Activated naive CD4-positive, alpha-beta T cell treated with anti-CD3 and anti-CD28 coated beads for 36 hours (primary cell): Measurements from ENCODE around the gene TAF4. TPM values are rescaled to one million over a fixed set of nuclear protein-coding genes. Genes with fewer than 3 reads are reported as not detected.

Experiments used
- CTCF ChIA-PET: fragments of 350-600 bp; sonication (Branson Sonifier 250); formaldehyde crosslinking; loops from one replicate; lab custom pipeline; 2021; ENCODE audit warnings: antibody characterized with exemption; lab: Charles Lee
- DNase-seq: peaks from one replicate; pipeline ENCODE4 v3.0.0-alpha.2; 2020
- H3K27ac Mint-ChIP-seq: one replicate; pipeline ENCODE4 v1.8.0; 2021; ENCODE audit warnings: mild to moderate bottlenecking, mixed read lengths
- H3K27me3 Mint-ChIP-seq: one replicate; pipeline ENCODE4 v1.8.0; 2021; ENCODE audit warnings: low read depth, mixed read lengths
- H3K36me3 Mint-ChIP-seq: one replicate; pipeline ENCODE4 v1.8.0; 2021; ENCODE audit warnings: low read depth, mixed read lengths
- H3K4me1 Mint-ChIP-seq: one replicate; pipeline ENCODE4 v1.8.0; 2021; ENCODE audit warnings: low read depth, mixed read lengths
- H3K4me3 Mint-ChIP-seq: one replicate; pipeline ENCODE4 v1.8.0; 2021; ENCODE audit warnings: mild to moderate bottlenecking, moderate library complexity, mixed read lengths
- H3K9me3 Mint-ChIP-seq: one replicate; pipeline ENCODE4 v1.8.0; 2021; ENCODE audit warnings: mixed read lengths
- intact Hi-C: fragments of 100-400 bp; cut with micrococcal nuclease; formaldehyde crosslinking; loops from one replicate; pipeline ENCODE4 v1.15.1; 2023
- total RNA-seq, 2 experiments: library from RNA; stranded (reverse); gene quantifications; one replicate each; pipeline ENCODE4 v1.2.3, GENCODE V29; 2021

The TAF4 gene
- total RNA-seq, 2 experiments from 2014 or later, result 15.0 to 15.4 TPM

DNA sequence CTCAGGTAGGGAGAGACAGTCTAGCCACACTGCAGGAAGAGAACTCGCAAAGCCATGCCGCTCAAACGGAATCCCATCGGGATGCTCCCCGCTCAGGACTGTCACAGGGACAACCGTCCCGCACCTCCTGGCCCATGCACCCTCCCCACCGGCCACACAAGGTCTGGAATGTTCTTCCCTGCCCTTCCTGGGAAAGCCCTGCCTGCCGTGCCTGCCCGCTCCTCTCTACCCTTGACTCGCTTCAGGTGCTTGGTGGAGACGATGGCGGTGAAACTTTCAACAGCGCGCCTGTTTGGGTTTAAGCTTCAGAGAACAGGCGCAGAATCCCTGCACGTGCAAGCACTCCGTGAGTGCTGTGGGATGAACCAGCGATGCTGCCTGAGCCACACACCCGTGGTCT, 20.6 kb downstream of the TAF4 start:
- Mint-ChIP-seq H3K27me3 (no peaks in the 10 kb centered on the region), H3K36me3 (peaks cover 1% of the 10 kb centered on the region), H3K4me1 (peaks cover 28% of the 10 kb centered on the region), H3K9me3 (no peaks in the 10 kb centered on the region), H3K27ac (no peak overlapping the region), H3K4me3 (no peak overlapping the region)
- intact Hi-C loops, result no loop called here
- CTCF ChIA-PET, result interaction anchor here (0.6 kb wide), 1 partner anchor 338 kb away, joined by 3 read pairs; no protein-coding TSS in a partner anchor
- no peak for DNase-seq

DNA sequence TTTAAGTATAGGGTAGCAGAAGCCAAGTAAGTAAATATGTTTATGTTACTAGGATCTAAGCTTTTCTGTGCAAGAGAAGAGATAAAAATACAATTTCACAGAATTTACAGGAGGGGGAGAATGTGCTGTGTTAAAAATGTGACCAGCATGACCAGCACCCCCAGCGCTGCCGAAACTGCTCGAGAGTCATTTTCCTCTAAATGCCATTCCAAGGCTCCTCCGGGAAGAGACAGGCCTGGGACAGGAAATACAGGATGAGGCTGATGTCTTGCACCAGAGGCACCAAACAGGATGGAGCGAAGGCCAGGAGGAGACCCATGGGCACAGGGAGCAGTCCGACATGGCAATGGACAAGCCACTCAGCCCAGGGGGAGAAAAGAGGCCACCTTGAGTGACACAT, 21.1 kb downstream of the TAF4 start:
- Mint-ChIP-seq H3K27me3 (no peaks in the 10 kb centered on the region), H3K4me1 (peaks cover 29% of the 10 kb centered on the region), H3K27ac (no peak overlapping the region), H3K36me3 (peaks cover 2% of the 10 kb centered on the region), H3K4me3 (no peak overlapping the region), H3K9me3 (no peaks in the 10 kb centered on the region)
- intact Hi-C loops, result no loop called here
- DNase-seq, result no peak
- CTCF ChIA-PET, result interaction anchor here (0.6 kb wide), 1 partner anchor 338 kb away, joined by 3 read pairs; no protein-coding TSS in a partner anchor

- Mint-ChIP-seq H3K4me1 (peaks cover 31% of the 10 kb centered on the region), H3K27ac (no peak overlapping the region), H3K27me3 (no peaks in the 10 kb centered on the region), H3K4me3 (no peak overlapping the region), H3K36me3 (peaks cover 2% of the 10 kb centered on the region), H3K9me3 (no peaks in the 10 kb centered on the region)
- intact Hi-C loops, result no loop called here
- DNase-seq, result no peak
- CTCF ChIA-PET, result no interaction called here
Measured at GRCh38 chr20:62043131-62043914, 22.4 kb downstream of the TAF4 start.

DNA sequence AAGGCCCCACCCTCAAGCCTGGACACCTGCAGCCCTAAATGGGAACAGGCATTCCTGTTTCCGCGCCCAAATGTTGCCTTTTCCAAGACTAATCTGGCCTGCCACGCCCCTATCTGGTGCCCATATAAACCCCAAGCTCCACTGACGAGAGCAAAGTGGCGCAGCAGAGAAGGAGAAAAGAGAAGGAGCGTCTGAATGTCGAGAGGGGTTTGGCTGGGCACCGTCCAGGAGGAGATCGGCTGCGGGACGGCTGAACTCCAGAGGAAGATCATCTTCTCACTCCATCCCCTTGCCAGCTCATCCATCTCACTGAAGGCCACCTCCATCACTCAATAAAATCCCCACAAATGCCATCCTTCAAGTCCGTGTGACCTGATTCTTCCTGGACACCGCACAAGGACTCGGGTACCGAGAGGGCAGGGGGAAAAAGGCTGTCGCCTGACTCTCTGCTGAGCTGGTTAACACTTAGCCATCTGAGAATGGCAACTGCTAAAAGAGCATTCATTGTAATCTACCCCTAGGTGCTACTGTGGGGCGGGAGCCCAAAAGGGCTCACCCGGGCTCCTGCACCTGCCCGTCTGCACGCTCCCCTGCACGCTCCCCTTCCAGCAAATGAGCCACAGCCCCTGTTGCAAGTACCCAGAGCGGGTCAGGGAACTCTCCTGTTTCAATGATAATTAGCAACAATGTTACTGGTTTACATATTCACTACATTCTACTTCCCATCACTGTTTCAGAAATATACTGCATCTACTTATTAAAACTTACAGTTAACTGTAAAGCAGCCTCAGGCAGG, 23.5 kb downstream of the TAF4 start:
- no peak for DNase-seq
- CTCF ChIA-PET, result no interaction called here
- H3K27me3 Mint-ChIP-seq, result no peaks in the 10 kb centered on the region
- peaks cover 34% of the 10 kb centered on the region for H3K4me1 Mint-ChIP-seq
- no peak overlapping the region for H3K27ac Mint-ChIP-seq
- intact Hi-C loops, result no loop called here
- no peak overlapping the region for H3K4me3 Mint-ChIP-seq
- H3K36me3 Mint-ChIP-seq, result peaks cover 5% of the 10 kb centered on the region
- peaks cover 4% of the 10 kb centered on the region for H3K9me3 Mint-ChIP-seq

GRCh38 chr20:62040933-62041332, 24.7 kb downstream of the TAF4 start:
- Mint-ChIP-seq H3K36me3 (peaks cover 5% of the 10 kb centered on the region), H3K9me3 (peaks cover 5% of the 10 kb centered on the region), H3K27me3 (no peaks in the 10 kb centered on the region), H3K4me1 (peaks cover 37% of the 10 kb centered on the region), H3K27ac (no peak overlapping the region), H3K4me3 (no peak overlapping the region)
- CTCF ChIA-PET, result no interaction called here
- intact Hi-C loops, result no loop called here
- no peak for DNase-seq

DNA sequence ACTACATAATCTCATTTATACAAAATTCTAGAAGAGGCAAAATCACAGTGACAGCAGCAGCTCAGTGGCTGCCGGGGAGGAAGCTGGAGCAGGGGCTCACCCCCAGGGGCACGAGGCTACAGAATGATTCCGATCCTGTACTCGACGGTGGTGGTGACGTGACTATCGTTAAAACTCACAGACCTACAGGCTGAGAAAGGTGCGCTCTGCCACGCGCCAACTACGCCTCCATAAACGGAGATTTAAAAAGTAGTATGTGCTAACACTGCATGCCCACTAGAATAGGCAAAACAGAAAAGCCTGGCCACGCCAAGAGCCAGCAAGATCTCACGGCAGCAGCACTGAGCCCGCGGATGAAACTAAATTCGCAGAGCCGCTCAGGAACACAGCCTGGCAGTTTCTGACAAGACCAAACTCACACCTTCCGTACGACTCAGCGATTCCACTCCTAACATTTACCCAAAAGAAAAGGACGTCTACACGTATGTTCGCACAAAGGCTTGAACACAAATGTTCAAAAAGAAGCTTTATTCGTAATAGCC, 25.2 kb downstream of the TAF4 start:
- Mint-ChIP-seq H3K9me3 (peaks cover 5% of the 10 kb centered on the region), H3K4me3 (no peak overlapping the region), H3K36me3 (peaks cover 5% of the 10 kb centered on the region), H3K4me1 (peaks cover 35% of the 10 kb centered on the region), H3K27ac (no peak overlapping the region), H3K27me3 (no peaks in the 10 kb centered on the region)
- intact Hi-C loops, result no loop called here
- no peak for DNase-seq
- CTCF ChIA-PET, result interaction anchor here (1.2 kb wide), 1 partner anchor 14 kb away, joined by 3 read pairs; no protein-coding TSS in a partner anchor

DNA sequence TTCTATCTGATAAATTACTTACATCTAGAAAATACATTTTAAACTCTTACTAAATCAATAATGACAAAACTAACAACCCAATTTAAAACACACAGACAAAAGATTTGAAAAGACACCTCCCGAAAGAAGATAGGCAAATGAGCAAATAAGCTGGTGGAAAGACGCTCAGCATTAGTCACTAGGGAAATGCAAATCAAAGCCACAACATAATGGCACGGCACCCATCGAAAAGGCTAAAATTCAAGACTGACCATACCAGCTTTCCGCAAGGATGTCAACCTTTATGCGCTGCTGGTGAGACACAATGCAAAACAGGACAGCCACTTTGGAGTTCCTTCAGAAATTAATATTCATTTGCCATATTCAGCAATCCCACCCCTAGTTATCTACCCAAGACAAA, 25.9 kb downstream of the TAF4 start:
- Mint-ChIP-seq H3K4me1 (peaks cover 36% of the 10 kb centered on the region), H3K27me3 (no peaks in the 10 kb centered on the region), H3K4me3 (no peak overlapping the region), H3K27ac (no peak overlapping the region), H3K9me3 (peaks cover 5% of the 10 kb centered on the region), H3K36me3 (peaks cover 5% of the 10 kb centered on the region)
- intact Hi-C loops, result no loop called here
- no peak for DNase-seq
- CTCF ChIA-PET, result interaction anchor here (1.2 kb wide), 1 partner anchor 14 kb away, joined by 3 read pairs; no protein-coding TSS in a partner anchor

GRCh38 chr20:62032609-62033368, 32.9 kb downstream of the TAF4 start:
- peak overlapping the region; percentile 44 for H3K27ac Mint-ChIP-seq
- intact Hi-C loops, result no loop called here
- no peak for DNase-seq
- peaks cover 4% of the 10 kb centered on the region for H3K36me3 Mint-ChIP-seq
- H3K27me3 Mint-ChIP-seq, result no peaks in the 10 kb centered on the region
- CTCF ChIA-PET, result interaction anchor here (1.9 kb wide), 1 partner anchor 103 kb away, joined by 5 read pairs; no protein-coding TSS in a partner anchor
- H3K4me1 Mint-ChIP-seq, result peaks cover 63% of the 10 kb centered on the region
- peaks cover 5% of the 10 kb centered on the region for H3K9me3 Mint-ChIP-seq
- no peak overlapping the region for H3K4me3 Mint-ChIP-seq

- CTCF ChIA-PET, result interaction anchor here (1.2 to 1.9 kb wide), 2 partner anchors 14 to 104 kb away, joined by 3 to 5 read pairs; no protein-coding TSS in a partner anchor
- DNase-seq, result no peak
- intact Hi-C loops, result loop anchor here (1.0 to 2.0 kb wide), 2 partner anchors 35 to 112 kb away; partner anchors contain the start of genes PSMA7 and SS18L1
Measured at GRCh38 chr20:62031462-62032092, 34.1 kb downstream of the TAF4 start.

GRCh38 chr20:62030834-62031434, 34.7 kb downstream of the TAF4 start:
- H3K36me3 Mint-ChIP-seq, result peaks cover 4% of the 10 kb centered on the region
- no peaks in the 10 kb centered on the region for H3K27me3 Mint-ChIP-seq
- H3K4me1 Mint-ChIP-seq, result peaks cover 71% of the 10 kb centered on the region
- no peaks in the 10 kb centered on the region for H3K9me3 Mint-ChIP-seq
- DNase-seq, result peak; percentile 67
- peak overlapping the region; percentile 88 for H3K27ac Mint-ChIP-seq
- intact Hi-C loops, result loop anchor here (1.0 to 2.0 kb wide), 2 partner anchors 36 to 112 kb away; partner anchors contain the start of genes PSMA7 and SS18L1
- CTCF ChIA-PET, result interaction anchor here (0.7 to 1.2 kb wide), 2 partner anchors 13 to 352 kb away, joined by 3 read pairs; no protein-coding TSS in a partner anchor
- H3K4me3 Mint-ChIP-seq, result peak overlapping the region; percentile 36

More at GRCh38 chr20:62031462-62032092, 34.1 kb downstream of the TAF4 start:
- peaks cover 1% of the 10 kb centered on the region for H3K9me3 Mint-ChIP-seq
- H3K27me3 Mint-ChIP-seq, result no peaks in the 10 kb centered on the region
- peaks cover 67% of the 10 kb centered on the region for H3K4me1 Mint-ChIP-seq
- H3K4me3 Mint-ChIP-seq, result peak overlapping the region; percentile 8
- peaks cover 4% of the 10 kb centered on the region for H3K36me3 Mint-ChIP-seq
- peak overlapping the region; percentile 88 for H3K27ac Mint-ChIP-seq

- no peak for DNase-seq
- Mint-ChIP-seq H3K27me3 (no peaks in the 10 kb centered on the region), H3K9me3 (no peaks in the 10 kb centered on the region), H3K36me3 (peaks cover 4% of the 10 kb centered on the region), H3K4me1 (peaks cover 77% of the 10 kb centered on the region), H3K27ac (peak overlapping the region; percentile 88), H3K4me3 (no peak overlapping the region)
- CTCF ChIA-PET, result interaction anchor here (0.7 to 1.2 kb wide), 2 partner anchors 13 to 353 kb away, joined by 3 read pairs; no protein-coding TSS in a partner anchor
- intact Hi-C loops, result loop anchor here (2.0 kb wide), 1 partner anchor 36 kb away; no protein-coding TSS in a partner anchor
Measured at GRCh38 chr20:62030357-62030756, 35.3 kb downstream of the TAF4 start.
